Activated naive CD4-positive, alpha-beta T cell treated with anti-CD3 and anti-CD28 coated beads, Interleukin-2, amount 50 U/mL, for 72 hours (primary cell): Measurements from ENCODE around the gene RNF34. TPM values are rescaled to one million over a fixed set of nuclear protein-coding genes. Genes with fewer than 3 reads are reported as not detected.
A peak's percentile ranks its signal among the peaks of the same experiment; 100 is the strongest.

Source experiments
- ATAC-seq, 2 donors: fragments of 150-1000 bp; cut with Tn5 transposase; 2 replicates each; pipeline ENCODE4 v1.10.0; 2021; ENCODE audit warnings: mild to moderate bottlenecking in 2 of 2, moderate library complexity in 2 of 2
- DNase-seq, 2 donors: peaks; one replicate each; pipeline ENCODE4 v3.0.0; 2021 to 2022; ENCODE audit warnings: low spot score in 2 of 2
- H3K27ac Mint-ChIP-seq, 2 donors: one replicate each; pipeline ENCODE4 v1.8.0; 2022; ENCODE audit warnings: mild to moderate bottlenecking in 2 of 2, mixed read lengths in 2 of 2
- H3K36me3 Mint-ChIP-seq, 2 donors: one replicate each; pipeline ENCODE4 v1.8.0; 2022; ENCODE audit warnings: mixed read lengths in 2 of 2
- H3K9me3 Mint-ChIP-seq, 2 donors: one replicate each; pipeline ENCODE4 v1.8.0; 2022; ENCODE audit warnings: mixed read lengths in 2 of 2
- total RNA-seq, 2 donors: library from RNA; stranded (reverse); gene quantifications; one replicate each; pipeline ENCODE4 v1.2.3, GENCODE V29; 2022

Gene RNF34
- total RNA-seq, 2 donors from 2014 or later, result 55.1 to 83.0 TPM

GRCh38 chr12:121443911-121444841 is 44.3 kb downstream of the RNF34 start:
- ATAC-seq (no peak), DNase-seq (no peak)
- H3K27ac Mint-ChIP-seq, result peak overlapping the region; percentile 28 to 44
- peaks cover 0 to 32% of the 10 kb centered on the region in 2 donors for H3K36me3 Mint-ChIP-seq
- no peaks in the 10 kb centered on the region for H3K9me3 Mint-ChIP-seq

- peak overlapping the region in 1 of 2 donors; percentile 16 for H3K27ac Mint-ChIP-seq
- ATAC-seq, result no peak
- H3K36me3 Mint-ChIP-seq, result peaks cover 0 to 29% of the 10 kb centered on the region in 2 donors
- no peaks in the 10 kb centered on the region for H3K9me3 Mint-ChIP-seq
- no peak for DNase-seq
Measured at GRCh38 chr12:121444842-121445202, 44.9 kb downstream of the RNF34 start.

DNA sequence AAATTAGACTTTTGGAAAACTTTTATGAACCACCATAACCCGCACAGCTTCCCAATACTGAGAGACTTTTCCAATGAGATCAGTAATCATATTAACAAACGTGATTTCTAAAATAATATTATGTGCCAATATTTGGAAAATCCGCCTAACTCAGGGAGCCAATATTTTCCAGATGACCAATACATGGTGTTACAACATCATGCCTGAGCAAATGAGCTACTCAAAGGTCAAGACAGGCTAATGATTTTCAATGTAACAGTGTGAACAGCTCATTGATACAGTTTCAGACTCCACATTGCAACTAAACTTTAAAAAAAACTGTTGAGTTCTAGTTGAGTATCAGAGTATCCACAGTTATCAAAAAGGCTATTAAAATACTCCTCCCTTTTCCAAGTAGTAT is 46.8 kb downstream of the RNF34 start:
- DNase-seq, result no peak
- Mint-ChIP-seq H3K9me3 (no peaks in the 10 kb centered on the region), H3K27ac (peak overlapping the region in 1 of 2 donors; percentile 18), H3K36me3 (peaks cover 0 to 19% of the 10 kb centered on the region in 2 donors)
- ATAC-seq, result no peak

DNA sequence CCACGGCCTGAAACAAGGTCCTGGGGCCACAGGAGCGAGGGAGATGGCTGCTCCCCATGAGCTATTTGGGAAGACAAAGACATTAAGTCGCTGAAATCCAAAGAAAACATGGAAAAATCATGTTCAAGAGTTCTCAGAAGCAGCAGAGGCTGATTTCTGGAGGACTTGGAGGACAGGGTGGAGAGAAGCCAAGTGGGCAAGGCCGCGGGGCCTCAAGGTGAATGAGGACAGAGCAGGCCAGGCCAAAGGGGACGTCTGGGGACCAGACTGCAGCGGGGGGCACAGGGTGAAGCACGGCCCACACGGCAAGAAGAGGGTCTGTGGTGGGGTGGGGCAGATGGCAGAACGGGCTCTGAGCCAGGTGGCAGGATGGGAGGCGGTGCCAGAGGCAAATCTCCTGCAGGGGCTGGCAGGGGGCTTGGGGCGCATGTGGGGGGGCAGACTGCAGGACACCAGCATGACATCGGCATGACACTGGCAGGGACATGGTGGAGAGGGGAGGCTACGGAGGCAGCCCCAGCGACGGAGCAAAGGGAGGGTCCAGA is 48.9 kb downstream of the RNF34 start:
- H3K27ac Mint-ChIP-seq, result peak overlapping the region in 1 of 2 donors; percentile 72
- no peak for DNase-seq
- H3K9me3 Mint-ChIP-seq, result no peaks in the 10 kb centered on the region
- H3K36me3 Mint-ChIP-seq, result peaks cover 0 to 22% of the 10 kb centered on the region in 2 donors
- no peak for ATAC-seq

DNA sequence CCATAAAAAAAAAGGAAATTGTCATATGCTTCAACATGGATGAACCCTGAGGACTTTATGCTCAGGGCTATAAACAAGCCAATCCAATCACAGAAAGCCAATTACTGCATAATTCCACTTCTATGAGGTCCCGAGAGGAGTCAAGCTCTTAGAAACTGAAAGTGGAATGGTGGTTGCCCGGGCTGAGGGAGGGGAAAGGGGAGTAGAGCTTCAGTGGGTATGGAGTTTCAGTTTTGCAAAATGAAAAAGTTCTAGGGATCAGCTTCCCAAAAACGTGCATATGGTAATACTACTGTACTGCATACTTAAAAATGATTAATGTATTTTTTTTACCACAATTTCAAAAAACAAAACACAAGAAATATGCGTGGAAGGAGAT is 52.0 kb downstream of the RNF34 start:
- Mint-ChIP-seq H3K36me3 (peaks cover 0 to 16% of the 10 kb centered on the region in 2 donors), H3K9me3 (no peaks in the 10 kb centered on the region), H3K27ac (peak overlapping the region; percentile 32 to 52)
- no peak for DNase-seq
- peak; percentile 41 to 77 for ATAC-seq

GRCh38 chr12:121452340-121452984 is 52.5 kb downstream of the RNF34 start:
- Mint-ChIP-seq H3K27ac (peak overlapping the region; percentile 32 to 52), H3K9me3 (no peaks in the 10 kb centered on the region), H3K36me3 (peaks cover 0 to 16% of the 10 kb centered on the region in 2 donors)
- DNase-seq (no peak), ATAC-seq (peak; percentile 21 to 22)

DNA sequence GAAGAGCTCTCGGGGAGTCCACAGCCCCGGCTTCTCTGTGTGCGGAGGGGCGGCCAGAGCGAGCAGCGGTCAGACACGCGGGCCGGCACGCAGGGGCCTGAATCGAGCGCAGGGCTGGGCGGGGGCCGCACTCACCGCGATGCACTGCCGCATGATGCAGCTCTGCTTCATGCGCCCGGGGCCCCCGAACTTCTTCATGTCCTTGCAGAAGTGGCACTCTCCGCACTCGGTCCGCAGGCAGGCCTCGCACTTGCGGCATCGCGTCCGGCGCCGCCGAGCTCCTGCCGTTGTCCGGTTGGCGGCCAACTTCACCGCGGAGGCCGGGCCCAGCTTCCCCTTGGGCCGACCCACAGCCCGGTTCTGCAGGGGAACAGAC is 53.1 kb downstream of the RNF34 start:
- no peak for ATAC-seq
- no peaks in the 10 kb centered on the region for H3K9me3 Mint-ChIP-seq
- DNase-seq, result no peak
- H3K36me3 Mint-ChIP-seq, result peaks cover 0 to 16% of the 10 kb centered on the region in 2 donors
- H3K27ac Mint-ChIP-seq, result peak overlapping the region in 1 of 2 donors; percentile 58

- DNase-seq, result no peak
- H3K36me3 Mint-ChIP-seq, result peaks cover 0 to 14% of the 10 kb centered on the region in 2 donors
- no peak for ATAC-seq
- H3K9me3 Mint-ChIP-seq, result no peaks in the 10 kb centered on the region
- H3K27ac Mint-ChIP-seq, result peak overlapping the region in 1 of 2 donors; percentile 58
Measured at GRCh38 chr12:121453629-121454028, 53.7 kb downstream of the RNF34 start.

DNA sequence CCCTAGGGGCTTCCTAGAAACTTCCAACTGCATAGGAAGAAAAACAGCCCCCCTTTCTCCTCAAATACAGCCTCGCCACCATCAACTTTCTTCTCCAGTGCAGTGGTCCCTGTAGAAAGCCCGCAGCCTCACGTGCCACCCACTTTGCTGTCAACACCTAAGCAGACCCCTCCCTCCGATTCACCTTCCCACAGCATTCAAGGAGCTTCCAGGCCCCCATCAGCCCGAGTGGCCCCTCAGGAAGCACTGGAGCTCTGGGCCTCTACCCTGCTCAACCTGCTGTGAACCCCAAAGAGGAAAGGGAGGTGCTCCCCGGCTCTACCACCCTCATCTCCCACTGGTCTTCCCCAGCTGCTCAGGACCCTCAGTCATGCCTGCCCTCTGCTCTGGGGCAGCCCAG is 55.0 kb downstream of the RNF34 start:
- peaks cover 0 to 7% of the 10 kb centered on the region in 2 donors for H3K36me3 Mint-ChIP-seq
- ATAC-seq, result no peak
- H3K27ac Mint-ChIP-seq, result peak overlapping the region; percentile 58 to 87
- DNase-seq, result no peak
- no peaks in the 10 kb centered on the region for H3K9me3 Mint-ChIP-seq

DNA sequence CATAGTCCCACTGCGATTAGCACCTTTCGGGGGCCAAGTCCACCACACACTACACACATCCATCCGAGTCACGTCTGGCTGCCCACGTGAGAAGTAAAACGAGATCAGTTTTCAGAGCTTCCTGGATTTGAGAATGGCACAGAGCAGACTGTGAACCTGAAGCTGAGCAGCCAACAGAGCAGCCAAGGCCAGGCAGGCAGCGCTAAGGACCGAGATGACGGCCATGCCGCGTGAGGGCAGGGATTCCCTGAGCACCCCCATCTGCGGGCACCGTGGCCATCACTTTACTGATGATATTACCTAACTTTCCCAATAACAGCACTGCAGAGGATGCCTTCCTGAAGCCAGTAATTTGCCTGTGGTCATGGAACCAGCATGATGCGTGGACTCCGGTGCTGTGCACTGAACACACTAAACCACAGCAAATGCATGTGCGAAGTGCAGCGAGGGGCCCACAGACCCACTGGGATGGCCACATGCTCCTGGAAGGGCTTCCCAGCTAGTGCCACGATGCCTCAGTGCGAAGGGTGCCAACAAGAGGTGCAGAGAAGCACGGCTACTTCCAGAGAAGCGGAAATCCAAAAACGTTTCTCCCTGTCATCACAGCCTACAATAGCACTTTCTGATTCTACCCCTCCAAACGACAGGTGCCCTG is 56.0 kb downstream of the RNF34 start:
- no peak for ATAC-seq
- no peaks in the 10 kb centered on the region for H3K9me3 Mint-ChIP-seq
- no peak for DNase-seq
- peaks cover 0 to 7% of the 10 kb centered on the region in 2 donors for H3K36me3 Mint-ChIP-seq
- H3K27ac Mint-ChIP-seq, result no peak overlapping the region

DNA sequence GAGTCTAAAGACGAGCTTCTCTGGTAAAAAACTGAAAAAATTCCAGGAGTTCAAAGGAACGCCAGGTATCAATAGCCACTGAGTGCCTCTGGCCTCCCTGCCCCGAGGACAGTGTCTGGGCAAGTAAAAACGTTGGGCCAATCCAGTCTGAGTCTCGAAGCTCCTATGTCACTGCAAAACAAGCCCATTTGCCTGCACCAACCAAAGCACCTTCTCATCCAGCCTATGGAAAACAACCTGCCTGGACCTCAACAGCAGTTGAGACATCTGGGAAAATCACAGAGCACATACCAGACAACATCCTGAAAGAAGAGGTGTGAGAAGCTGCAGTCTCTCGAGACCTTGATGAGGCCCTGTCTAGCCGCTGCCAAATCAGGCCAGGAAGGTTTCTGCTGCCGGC is 56.6 kb downstream of the RNF34 start:
- peaks cover 0 to 6% of the 10 kb centered on the region in 2 donors for H3K36me3 Mint-ChIP-seq
- H3K27ac Mint-ChIP-seq, result no peak overlapping the region
- no peak for ATAC-seq

DNA sequence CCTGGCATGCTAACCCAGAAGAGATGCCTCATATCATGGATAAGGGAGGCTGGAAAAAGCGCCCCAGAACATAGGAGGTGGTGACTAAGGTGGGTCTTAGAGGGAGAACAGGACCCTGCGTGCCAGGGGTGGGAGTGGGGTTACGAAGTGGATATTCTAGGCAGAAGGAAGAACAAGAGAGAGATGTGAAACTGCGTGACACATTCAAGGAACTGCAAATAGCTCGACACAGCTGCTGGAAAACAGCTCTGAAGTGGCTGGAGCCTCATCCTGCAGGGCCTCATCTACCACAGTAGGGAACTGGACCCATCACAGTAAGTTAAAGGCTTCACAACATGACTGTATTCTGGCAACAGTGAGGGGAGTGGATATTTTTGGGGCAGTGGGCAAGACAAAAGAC is 61.1 kb downstream of the RNF34 start:
- DNase-seq, result no peak
- Mint-ChIP-seq H3K9me3 (no peaks in the 10 kb centered on the region), H3K36me3 (peaks cover 5 to 6% of the 10 kb centered on the region in 2 donors), H3K27ac (peak overlapping the region; percentile 9 to 79)
- ATAC-seq, result peak; percentile 49 to 62

More for the DNA sequence above, 56.6 kb downstream of the RNF34 start:
- DNase-seq, result no peak
- no peaks in the 10 kb centered on the region for H3K9me3 Mint-ChIP-seq

- H3K36me3 Mint-ChIP-seq, result peaks cover 7 to 9% of the 10 kb centered on the region in 2 donors
- no peak overlapping the region for H3K27ac Mint-ChIP-seq
- DNase-seq, result no peak
- ATAC-seq, result no peak
- H3K9me3 Mint-ChIP-seq, result no peaks in the 10 kb centered on the region
Measured at GRCh38 chr12:121464331-121464730, 64.4 kb downstream of the RNF34 start.

GRCh38 chr12:121465921-121466793 is 66.2 kb downstream of the RNF34 start:
- DNase-seq (peak in 1 of 2 donors; percentile 57), ATAC-seq (no peak)
- H3K9me3 Mint-ChIP-seq, result no peaks in the 10 kb centered on the region
- H3K36me3 Mint-ChIP-seq, result peaks cover 7 to 9% of the 10 kb centered on the region in 2 donors
- peak overlapping the region; percentile 89 for H3K27ac Mint-ChIP-seq

DNA sequence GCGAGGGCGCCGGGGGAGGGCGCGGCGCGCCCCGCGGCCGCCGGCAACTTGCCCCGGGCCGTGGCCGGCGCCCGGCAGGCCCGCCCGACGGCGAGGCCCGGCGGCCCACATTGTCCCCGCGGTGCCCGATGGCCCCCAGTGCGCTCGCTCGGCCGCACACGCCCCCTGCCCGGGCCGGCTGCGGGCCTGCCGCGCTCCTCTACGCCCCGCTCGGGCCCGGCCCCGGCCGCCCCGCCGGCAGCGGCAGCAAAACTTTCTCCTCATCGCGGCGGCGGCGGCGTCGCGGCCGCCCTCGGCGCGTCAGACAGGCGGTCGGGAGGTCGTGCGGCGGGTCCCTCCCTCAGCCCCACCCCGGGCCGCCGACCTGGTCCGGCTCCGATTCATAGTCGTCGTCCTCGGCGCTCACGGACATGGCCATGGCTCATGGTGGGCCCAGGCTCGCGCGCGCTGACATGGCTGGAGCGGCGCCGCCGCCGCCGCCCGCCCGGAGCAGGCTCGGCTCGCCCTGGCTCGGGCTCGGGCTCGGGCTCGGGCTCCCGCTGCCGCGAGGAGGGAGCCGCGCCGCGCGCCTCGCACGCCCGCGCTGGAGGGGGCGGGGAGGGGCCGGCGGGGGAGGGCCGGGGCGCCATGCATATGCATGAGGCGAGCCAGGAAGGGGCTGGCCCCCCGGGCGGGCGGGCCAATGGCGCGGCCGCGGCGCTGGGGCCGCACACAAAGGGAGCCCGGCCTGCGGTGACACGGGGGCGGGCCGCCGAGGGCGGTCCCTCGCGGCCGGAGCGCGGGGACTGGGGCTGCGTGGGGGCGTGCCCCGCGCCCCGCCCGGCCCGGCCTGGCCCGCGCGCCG is 67.1 kb downstream of the RNF34 start:
- peaks cover 7 to 9% of the 10 kb centered on the region in 2 donors for H3K36me3 Mint-ChIP-seq
- H3K27ac Mint-ChIP-seq, result no peak overlapping the region
- ATAC-seq (peak; percentile 96), DNase-seq (peak; percentile 90 to 91)
- H3K9me3 Mint-ChIP-seq, result no peaks in the 10 kb centered on the region
